IMR-90 (cell line): ENCODE data around the gene AGAP1. TPM values are rescaled to one million over a fixed set of nuclear protein-coding genes. Genes with fewer than 3 reads are reported as not detected.

Experiments
- ATAC-seq: fragments of 200-7000 bp; cut with Tn5 transposase; 2 replicates; pipeline ENCODE4 v1.9.1; 2020; ENCODE audit warnings: low read depth, mild to moderate bottlenecking, moderate library complexity
- BruUV-seq: library from RNA; stranded (reverse); fragments of 400-500 nt; replicated peaks from 2 replicates; lab custom pipeline; 2021; lab: Mats Ljungman, UMichigan
- CTCF ChIA-PET: fragments of 300-600 bp; formaldehyde crosslinking; extraction: SDS; loops from one replicate; lab custom pipeline; 2021; ENCODE audit warnings: antibody characterized with exemption; lab: Yijun Ruan, JAX
- POLR2A ChIA-PET: fragments of 300-600 bp; sonication (Branson Sonifier 250); formaldehyde crosslinking; loops from one replicate; lab custom pipeline; 2022; ENCODE audit warnings: antibody characterized with exemption; ENCODE audit not compliant: unreplicated experiment; lab: Charles Lee
- DNase-seq: peaks from one replicate; pipeline ENCODE4 v3.0.0; 2013
- H2AFZ ChIP-seq: replicated peaks from 2 replicates; pipeline ENCODE3; 2013; ENCODE audit warnings: low read length, mild to moderate bottlenecking; ENCODE audit not compliant: poor library complexity
- H2AK5ac ChIP-seq: 2 replicates; pipeline ENCODE4 v1.6.1; 2013; ENCODE audit warnings: low read depth, low read length, inconsistent platforms
- H2AK9ac ChIP-seq: replicated peaks from 2 replicates; pipeline ENCODE3; 2013; ENCODE audit warnings: mild to moderate bottlenecking, low read depth, low read length, moderate library complexity; ENCODE audit not compliant: poor library complexity
- H2BK120ac ChIP-seq: 2 replicates; pipeline ENCODE4 v1.6.1; 2013; ENCODE audit warnings: low read depth, low read length, inconsistent platforms
- H2BK15ac ChIP-seq: 3 replicates; pipeline ENCODE4 v1.6.1; 2013; ENCODE audit warnings: low read depth, low read length, inconsistent platforms
- H2BK20ac ChIP-seq: 2 replicates; pipeline ENCODE4 v1.6.1; 2013; ENCODE audit warnings: low read depth, mild to moderate bottlenecking, inconsistent platforms, low read length, moderate library complexity
- H2BK5ac ChIP-seq: 2 replicates; pipeline ENCODE4 v1.6.1; 2013; ENCODE audit warnings: mild to moderate bottlenecking, low read depth, low read length, inconsistent platforms; ENCODE audit not compliant: poor library complexity, severe bottlenecking
- H3K14ac ChIP-seq: replicated peaks from 2 replicates; pipeline ENCODE4 v1.6.1; 2013; ENCODE audit warnings: low read depth, low read length, inconsistent platforms
- H3K18ac ChIP-seq: 2 replicates; pipeline ENCODE4 v1.6.1; 2013; ENCODE audit warnings: low read depth, low read length, control low read depth
- H3K23ac ChIP-seq: 2 replicates; pipeline ENCODE4 v1.6.1; 2013; ENCODE audit warnings: low read depth, low read length, inconsistent platforms
- H3K27ac ChIP-seq: 2 replicates; pipeline ENCODE4 v1.5.1; 2013; ENCODE audit warnings: mild to moderate bottlenecking, control low read depth, low read length; ENCODE audit not compliant: insufficient read depth
- H3K27me3 ChIP-seq: 2 replicates; pipeline ENCODE4 v1.6.1; 2013; ENCODE audit warnings: low read length; ENCODE audit not compliant: control insufficient read depth, insufficient read depth
- H3K36me3 ChIP-seq: 2 replicates; pipeline ENCODE4 v1.6.1; 2013; ENCODE audit warnings: low read length, mixed read lengths; ENCODE audit not compliant: control insufficient read depth, insufficient read depth
- H3K4ac ChIP-seq: 2 replicates; pipeline ENCODE4 v1.6.1; 2013; ENCODE audit warnings: low read depth, low read length, inconsistent platforms
- H3K4me1 ChIP-seq: 2 replicates; pipeline ENCODE4 v1.6.1; 2013; ENCODE audit warnings: low read length, mixed read lengths; ENCODE audit not compliant: control insufficient read depth, insufficient read depth
- H3K4me2 ChIP-seq: 2 replicates; pipeline ENCODE4 v1.6.1; 2013; ENCODE audit warnings: low read depth, mild to moderate bottlenecking, control low read depth, low read length, moderate library complexity
- H3K4me3 ChIP-seq: 2 replicates; pipeline ENCODE4 v1.5.1; 2013; ENCODE audit warnings: low read depth, mild to moderate bottlenecking, control low read depth, low read length, moderate library complexity; ENCODE audit not compliant: insufficient read depth
- H3K56ac ChIP-seq: 2 replicates; pipeline ENCODE4 v1.6.1; 2013; ENCODE audit warnings: low read length, inconsistent platforms; ENCODE audit not compliant: insufficient read depth; ENCODE audit errors: extremely low read depth
- H3K79me1 ChIP-seq, 2 experiments: 2 replicates each; pipeline ENCODE4 v1.6.1; 2013; ENCODE audit warnings: low read length in 2 of 2, inconsistent platforms in 1 of 2, low read depth in 1 of 2
- H3K9ac ChIP-seq: 2 replicates; pipeline ENCODE4 v1.6.1; 2013; ENCODE audit warnings: low read depth, low read length, control low read depth
- H3K9me1 ChIP-seq: 2 replicates; pipeline ENCODE4 v1.6.1; 2013; ENCODE audit warnings: low read length, inconsistent platforms; ENCODE audit not compliant: insufficient read depth
- H3K9me3 ChIP-seq: 2 replicates; pipeline ENCODE4 v1.6.1; 2013; ENCODE audit warnings: low read length; ENCODE audit not compliant: control insufficient read depth, insufficient read depth
- H4K20me1 ChIP-seq: 2 replicates; pipeline ENCODE4 v1.6.1; 2013; ENCODE audit warnings: low read length, inconsistent platforms; ENCODE audit not compliant: insufficient read depth
- H4K5ac ChIP-seq: 2 replicates; pipeline ENCODE4 v1.6.1; 2013; ENCODE audit warnings: mild to moderate bottlenecking, low read depth, low read length, control low read depth
- H4K8ac ChIP-seq, 2 experiments: 2 replicates each; pipeline ENCODE4 v1.6.1; 2013; ENCODE audit warnings: low read depth in 2 of 2, low read length in 2 of 2, control low read depth in 1 of 2, inconsistent platforms in 1 of 2
- H4K91ac ChIP-seq: 2 replicates; pipeline ENCODE4 v1.6.1; 2013; ENCODE audit warnings: low read depth, low read length, inconsistent platforms; ENCODE audit not compliant: insufficient read depth
- BHLHE40 ChIP-seq: fragments of 150-350 bp; IDR thresholded peaks from 2 replicates; pipeline ENCODE4 v1.6.1; 2016; ENCODE audit warnings: mild to moderate bottlenecking, low read depth, low read length
- CEBPB ChIP-seq: IDR thresholded peaks from 2 replicates; pipeline ENCODE4 v1.6.1; 2012; ENCODE audit warnings: low read depth, low read length, improper control_type of control experiment
- CHD1 ChIP-seq: IDR thresholded peaks from 2 replicates; pipeline ENCODE4 v1.6.1; 2012; ENCODE audit warnings: low read depth, low read length, improper control_type of control experiment
- CTCF ChIP-seq: conservative IDR thresholded peaks from 2 replicates; pipeline ENCODE4 v1.5.1; 2012; ENCODE audit warnings: mild to moderate bottlenecking, low read depth, low read length, improper control_type of control experiment
- ELK1 ChIP-seq: fragments of 150-350 bp; IDR thresholded peaks from 2 replicates; pipeline ENCODE4 v1.6.1; 2016; ENCODE audit warnings: low read depth, mild to moderate bottlenecking, low read length, moderate library complexity, borderline replicate concordance
- FOS ChIP-seq: fragments of 150-350 bp; IDR thresholded peaks from 2 replicates; pipeline ENCODE4 v1.6.1; 2016; ENCODE audit warnings: low read depth, low read length
- MAFK ChIP-seq: IDR thresholded peaks from 2 replicates; pipeline ENCODE4 v1.6.1; 2012; ENCODE audit warnings: low read depth, low read length, improper control_type of control experiment
- MAZ ChIP-seq: IDR thresholded peaks from 2 replicates; pipeline ENCODE4 v1.6.1; 2012; ENCODE audit warnings: low read depth, mild to moderate bottlenecking, low read length, improper control_type of control experiment, moderate library complexity, borderline replicate concordance
- MXI1 ChIP-seq: IDR thresholded peaks from 2 replicates; pipeline ENCODE4 v1.6.1; 2012; ENCODE audit warnings: low read depth, mild to moderate bottlenecking, low read length, moderate library complexity, borderline replicate concordance
- NFE2L2 ChIP-seq: fragments of 150-350 bp; IDR thresholded peaks from 2 replicates; pipeline ENCODE4 v1.6.1; 2016; ENCODE audit warnings: low read depth, mild to moderate bottlenecking, low read length
- POLR2A ChIP-seq: IDR thresholded peaks from 2 replicates; pipeline ENCODE4 v1.6.1; 2012; ENCODE audit warnings: mild to moderate bottlenecking, low read depth, low read length
- RAD21 ChIP-seq: IDR thresholded peaks from 2 replicates; pipeline ENCODE4 v1.6.1; 2012; ENCODE audit warnings: low read length, improper control_type of control experiment
- RCOR1 ChIP-seq: IDR thresholded peaks from 2 replicates; pipeline ENCODE4 v1.6.1; 2012; ENCODE audit warnings: mild to moderate bottlenecking, low read length, improper control_type of control experiment; ENCODE audit not compliant: insufficient replicate concordance
- RFX5 ChIP-seq: IDR thresholded peaks from 2 replicates; pipeline ENCODE4 v1.8.0; 2012; ENCODE audit warnings: low read depth, mild to moderate bottlenecking, low read length, moderate library complexity
- SMC3 ChIP-seq: fragments of 150-350 bp; IDR thresholded peaks from 2 replicates; pipeline ENCODE4 v1.6.1; 2016; ENCODE audit warnings: low read depth, mild to moderate bottlenecking, antibody characterized with exemption, low read length, moderate library complexity
- USF2 ChIP-seq: fragments of 150-350 bp; IDR thresholded peaks from 2 replicates; pipeline ENCODE4 v1.6.1; 2017; ENCODE audit warnings: mild to moderate bottlenecking, antibody characterized with exemption, low read length, low read depth
- WGBS, 2 experiments: methylation state at CpG; one replicate each; pipeline versions ENCODE4 v1.1.5 to v1.1.7; 2013; ENCODE audit warnings: missing lambda C conversion rate in 2 of 2; ENCODE audit not compliant: insufficient read length in 1 of 2; ENCODE audit errors: extremely low coverage in 2 of 2; 5-methylcytosine and 5-hydroxymethylcytosine counted together
- dilution Hi-C: fragments of 300-500 bp; cut with HindIII; formaldehyde crosslinking; loops from one replicate; pipeline ENCODE4 v1.14.3; 2018; ENCODE audit warnings: low sequenced_read_pairs; ENCODE audit not compliant: unreplicated experiment
- in situ Hi-C: fragments of 300-500 bp; cut with MboI; formaldehyde crosslinking; loops from 3 replicates; pipeline ENCODE4 v1.14.3; 2019; ENCODE audit warnings: low sequenced_read_pairs, inconsistent platforms, mixed read lengths
- intact Hi-C: fragments of 100-400 bp; cut with micrococcal nuclease; formaldehyde crosslinking; loops from 2 replicates; pipeline ENCODE4 v1.10.0; 2022
- polyA plus RNA-seq, 3 experiments: library from polyadenylated mRNA; depleted of rRNA; stranded (reverse); fragments of >200 nt; gene quantifications; 2 replicates each; pipeline ENCODE4 v1.2.3, GENCODE V29; 2012; ENCODE audit warnings: low replicate concordance in 1 of 3
- total RNA-seq: library from RNA; depleted of rRNA; stranded (reverse); fragments of >200 nt; gene quantifications from 2 replicates; pipeline ENCODE4 v1.2.3, GENCODE V29; 2012

AGAP1 gene
- total and polyA plus RNA-seq, 2 of the 4 experiments (the other 2 are of a cell fraction), result 15.1 to 16.4 TPM

GRCh38 chr2:235609746-235610145, 115.9 kb downstream of the AGAP1 start:
- Histone ChIP-seq H4K20me1 (peaks cover 62% of the 10 kb centered on the region), H3K9ac (no peak overlapping the region), H3K14ac (no peak overlapping the region), H3K36me3 (no peaks in the 10 kb centered on the region), H4K8ac (no peak overlapping the region), H3K27me3 (no peaks in the 10 kb centered on the region), H3K9me3 (no peaks in the 10 kb centered on the region), H4K91ac (no peak overlapping the region), H3K4me2 (no peak overlapping the region), H3K4me1 (peaks cover 10% of the 10 kb centered on the region), H2BK120ac (no peak overlapping the region), H2BK20ac (no peak overlapping the region), H2AK9ac (no peak overlapping the region), H3K18ac (no peak overlapping the region), H3K56ac (no peak overlapping the region), H3K4me3 (no peak overlapping the region), H2BK15ac (no peak overlapping the region), H3K4ac (no peak overlapping the region), H3K9me1 (peaks cover 6% of the 10 kb centered on the region; the same call in 1 of the 2 replicates), H4K5ac (no peak overlapping the region), H3K23ac (no peak overlapping the region), H3K27ac (no peak overlapping the region), H2AK5ac (no peak overlapping the region), H3K79me1 (peaks cover 28 to 80% of the 10 kb centered on the region in 2 experiments), H2BK5ac (no peak overlapping the region), H2AFZ (no peak overlapping the region)
- TF ChIP-seq USF2 (no peak), NFE2L2 (no peak), FOS (no peak), RFX5 (no peak), RAD21 (no peak), MAFK (no peak), BHLHE40 (no peak), CHD1 (no peak), RCOR1 (no peak), POLR2A (no peak), CTCF (no peak), MXI1 (no peak), MAZ (no peak), SMC3 (no peak), CEBPB (no peak), ELK1 (no peak)
- CTCF ChIA-PET, result no interaction called here
- DNase-seq (no peak), ATAC-seq (no peak)
- POLR2A ChIA-PET, result no interaction called here
- intact Hi-C loops, result no loop called here
- BruUV-seq, result no TSS peak
- in situ Hi-C loops, result loop anchor here (25.0 kb wide), 1 partner anchor 553 kb away; the partner anchor contains the start of gene GBX2
- WGBS, 2 experiments, result 100% methylated on average over 1 of the region's 5 CpGs; no CpG with 5 or more reads in 1 of the 2 experiments
- dilution Hi-C loops, result no loop called here
